GM12873 (cell line): ENCODE measurements around the gene TBCB.

Experiments used
- CTCF ChIP-seq: IDR thresholded peaks from 2 replicates; pipeline ENCODE4 v1.5.1; 2012; ENCODE audit warnings: low read depth, mild to moderate bottlenecking, moderate library complexity, low read length, control low read depth; ENCODE audit not compliant: insufficient read depth; ENCODE audit errors: missing control alignments

The TBCB gene

GRCh38 chr19:36093146-36093662 lies 22.1 kb upstream of the TBCB start:
- TF ChIP-seq CTCF, result no peak

GRCh38 chr19:36093687-36094086 lies 21.6 kb upstream of the TBCB start:
- TF ChIP-seq CTCF, result no peak

- no peak for TF ChIP-seq CTCF
Measured at GRCh38 chr19:36097036-36097435, 18.2 kb upstream of the TBCB start.

- TF ChIP-seq CTCF, result no peak
Measured at GRCh38 chr19:36099166-36099785, 16.0 kb upstream of the TBCB start.

- no peak for TF ChIP-seq CTCF
Measured at GRCh38 chr19:36100476-36100875, 14.8 kb upstream of the TBCB start.

GRCh38 chr19:36101550-36102327 lies 13.5 kb upstream of the TBCB start:
- no peak for TF ChIP-seq CTCF

GRCh38 chr19:36103040-36103626 lies 12.1 kb upstream of the TBCB start:
- TF ChIP-seq CTCF, result no peak
